Measurements from ENCODE around the gene FAM170B.

Gene FAM170B

GRCh38 chr10:49128854-49129253, 5.0 kb downstream of the FAM170B start:
- DNase-seq (ENCODE audit: low read depth in 4 of 4, low spot score in 1 of 4): no peak

GRCh38 chr10:49123981-49124950, 9.6 kb downstream of the FAM170B start:
- DNase-seq (ENCODE audit: low read depth in 4 of 4, low spot score in 1 of 4): no peak

GRCh38 chr10:49120911-49121310, 12.9 kb downstream of the FAM170B start:
- DNase-seq (ENCODE audit: low read depth in 4 of 4, low spot score in 1 of 4): no peak

GRCh38 chr10:49119746-49120145, 14.1 kb downstream of the FAM170B start:
- DNase-seq (ENCODE audit: low read depth in 4 of 4, low spot score in 1 of 4): no peak

GRCh38 chr10:49118430-49119074, 15.3 kb downstream of the FAM170B start:
- no peak for DNase-seq (ENCODE audit: low read depth in 4 of 4, low spot score in 1 of 4)

GRCh38 chr10:49117376-49118070, 16.3 kb downstream of the FAM170B start:
- DNase-seq (ENCODE audit: low read depth in 4 of 4, low spot score in 1 of 4): no peak

GRCh38 chr10:49116509-49117375, 17.1 kb downstream of the FAM170B start:
- no peak for DNase-seq (ENCODE audit: low read depth in 4 of 4, low spot score in 1 of 4)

- DNase-seq (ENCODE audit: low read depth in 4 of 4, low spot score in 1 of 4): no peak
Observed at GRCh38 chr10:49115796-49116508, 17.9 kb downstream of the FAM170B start.

GRCh38 chr10:49115015-49115795, 18.6 kb downstream of the FAM170B start, which contains the start of gene VSTM4:
VSTM4 (minus strand) TSS chr10:49115522; CDS start chr10:49115485, 37 bp downstream.
- no peak for DNase-seq (ENCODE audit: low read depth in 4 of 4, low spot score in 1 of 4)

- DNase-seq (ENCODE audit: low read depth in 4 of 4, low spot score in 1 of 4): no peak
Observed at GRCh38 chr10:49114718-49115014, 19.2 kb downstream of the FAM170B start.

GRCh38 chr10:49113741-49114141, 20.1 kb downstream of the FAM170B start:
- DNase-seq (ENCODE audit: low read depth in 4 of 4, low spot score in 1 of 4): no peak

GRCh38 chr10:49112851-49113250, 21.0 kb downstream of the FAM170B start:
- DNase-seq (ENCODE audit: low read depth in 4 of 4, low spot score in 1 of 4): no peak

- no peak for DNase-seq (ENCODE audit: low read depth in 4 of 4, low spot score in 1 of 4)
Observed at GRCh38 chr10:49112098-49112497, 21.7 kb downstream of the FAM170B start.

- DNase-seq (ENCODE audit: low read depth in 4 of 4, low spot score in 1 of 4): no peak
Observed at GRCh38 chr10:49111320-49111698, 22.5 kb downstream of the FAM170B start.

GRCh38 chr10:49110684-49111319, 23.0 kb downstream of the FAM170B start:
- no peak for DNase-seq (ENCODE audit: low read depth in 4 of 4, low spot score in 1 of 4)

- no peak for DNase-seq (ENCODE audit: low read depth in 4 of 4, low spot score in 1 of 4)
Observed at GRCh38 chr10:49109669-49110340, 24.0 kb downstream of the FAM170B start.

GRCh38 chr10:49108656-49109055, 25.2 kb downstream of the FAM170B start:
- DNase-seq (ENCODE audit: low read depth in 4 of 4, low spot score in 1 of 4): no peak

GRCh38 chr10:49107887-49108267, 25.9 kb downstream of the FAM170B start:
- DNase-seq (ENCODE audit: low read depth in 4 of 4, low spot score in 1 of 4): no peak
